ENCODE results near the gene HPCAL4.

DNA sequence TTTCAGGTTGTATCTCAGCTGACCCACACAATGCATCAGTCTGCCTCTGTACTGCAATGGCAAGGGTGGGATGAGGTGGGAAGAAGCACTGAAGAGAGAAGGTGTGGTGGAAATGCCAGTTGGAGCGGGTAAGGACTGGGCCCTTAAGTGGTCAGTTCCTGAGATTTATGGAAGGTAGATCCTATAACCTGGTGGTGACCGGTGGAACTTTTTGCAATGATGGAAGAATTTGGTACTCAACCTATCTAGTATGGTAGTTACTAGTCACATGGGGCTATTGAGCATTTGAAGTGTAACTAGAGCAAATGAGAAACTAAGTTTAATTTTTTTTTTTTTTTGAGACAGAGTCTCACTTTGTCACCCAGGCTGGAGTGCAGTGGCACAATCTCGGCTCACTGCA, 8.2 kb upstream of the HPCAL4 start:
- TF ChIP-seq GATA3 (IDR thresholded peaks at IDR 0.05; ENCODE audit: low read depth, low read length) (no peak), GATA2 (IDR thresholded peaks at IDR 0.05; ENCODE audit: low read depth, low read length) (no peak)
